Kidney (tissue), 14 donors: ENCODE data around the gene SPOCK1. TPM values are rescaled to one million over a fixed set of nuclear protein-coding genes. Genes with fewer than 3 reads are reported as not detected.

Experiments used
- DNase-seq, 5 donors: peaks; one replicate each; pipeline ENCODE4 v3.0.0-alpha.2; 2013 to 2020
- FAIRE-seq: peaks from 2 replicates; lab custom pipeline; 2012; peaks lifted over from hg19 to GRCh38; lab: Jason Lieb, UNC
- H3K27ac ChIP-seq, 2 donors: one replicate each; pipeline ENCODE4 v1.7.0; 2013; ENCODE audit warnings: low read depth in 2 of 2, low read length in 2 of 2, inconsistent platforms in 1 of 2
- H3K27me3 ChIP-seq: one replicate; pipeline ENCODE4 v1.7.1; 2013; ENCODE audit warnings: low read length, inconsistent platforms; ENCODE audit not compliant: control insufficient read depth, insufficient read depth
- H3K36me3 ChIP-seq, 3 donors: one replicate each; pipeline versions ENCODE4 v1.7.0 to v1.7.1; 2013; ENCODE audit warnings: low read length in 3 of 3, control low read depth in 1 of 3, inconsistent platforms in 1 of 3; ENCODE audit not compliant: insufficient read depth in 3 of 3, control insufficient read depth in 2 of 3
- H3K4me1 ChIP-seq, 3 donors: one replicate each; pipeline versions ENCODE4 v1.7.0 to v1.7.1; 2013; ENCODE audit warnings: low read length in 3 of 3, inconsistent platforms in 1 of 3, low read depth in 1 of 3; ENCODE audit not compliant: control insufficient read depth in 2 of 3, insufficient read depth in 2 of 3
- H3K4me3 ChIP-seq, 3 donors: one replicate each; pipeline versions ENCODE4 v1.7.0 to v1.8.1; 2013; ENCODE audit warnings: low read length in 3 of 3, control low read depth in 1 of 3, inconsistent platforms in 1 of 3
- H3K9ac ChIP-seq, 3 donors: one replicate each; pipeline versions ENCODE4 v1.7.0 to v1.7.1; 2013; ENCODE audit warnings: low read length in 3 of 3, control low read depth in 1 of 3, inconsistent platforms in 1 of 3
- H3K9me3 ChIP-seq, 3 donors: one replicate each; pipeline versions ENCODE4 v1.7.0 to v1.7.1; 2013; ENCODE audit warnings: low read length in 3 of 3, control low read depth in 1 of 3, inconsistent platforms in 1 of 3; ENCODE audit not compliant: control insufficient read depth in 2 of 3, insufficient read depth in 1 of 3
- intact Hi-C: fragments of 100-400 bp; cut with DNase I; formaldehyde crosslinking; loops from one replicate; pipeline ENCODE4 v1.11.1; 2022
- polyA plus RNA-seq: library from polyadenylated mRNA; stranded (reverse); fragments of 350-450 nt; fragmentation: Illumina TruSeq; extraction: RNeasy Lipid Tissue Mini Kit (QIAGEN cat#74804); gene quantifications from one replicate; pipeline ENCODE4 v1.2.3, GENCODE V29; 2014; ENCODE audit warnings: low read depth, low replicate concordance; ENCODE audit not compliant: insufficient read depth
- total RNA-seq: library from RNA; stranded (reverse); fragmentation: NEBNext Ultra II Directional; extraction: Animal tissue kit (Norgen Biotek cat#: 25700); gene quantifications from one replicate; pipeline ENCODE4 v1.2.1, GENCODE V29; 2021
- TF ChIP-seq, protein P1 (sequence below): IDR thresholded peaks from 3 replicates; pipeline ENCODE4 v1.5.1; 2012; ENCODE audit warnings: mild to moderate bottlenecking, moderate library complexity, borderline replicate concordance; ENCODE audit not compliant: insufficient read depth; ENCODE audit errors: extremely low read depth
- donor health status: control.
- donor health status: control.
- donor health status: control.
- donor health status: control.
- donor health status: control.
- donor health status: DM: yes; HTN: yes; CAD: no.
- donor health status: Normal renal cell carcinoma (clear cell type).

SPOCK1 gene
- total and polyA plus RNA-seq, 2 donors from 2014 or later = 15.7 to 32.8 TPM

DNA sequence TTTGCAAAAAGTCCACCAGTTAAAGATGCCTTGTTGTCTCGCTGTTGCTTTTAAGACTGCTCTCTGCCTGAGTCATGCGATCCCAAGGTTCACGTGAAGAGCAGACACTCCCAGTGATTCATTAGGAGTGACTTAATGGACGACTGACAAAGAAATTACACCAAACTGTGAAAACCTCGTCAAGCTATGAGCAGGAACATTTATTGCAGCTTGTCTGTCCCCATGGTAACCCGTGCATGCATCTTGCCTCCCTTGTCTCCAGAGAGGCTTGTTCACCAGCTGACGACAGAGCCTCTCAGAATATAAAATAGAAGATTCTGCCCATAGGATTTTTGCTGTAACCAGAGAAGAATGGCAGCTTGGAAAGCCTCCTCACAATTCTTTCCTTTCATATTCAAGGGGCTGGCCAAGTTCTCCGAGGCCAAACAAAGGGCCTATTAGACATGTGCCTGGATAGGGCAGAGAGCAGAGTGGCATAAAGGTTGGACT, 352.7 kb downstream of the SPOCK1 start:
- Histone ChIP-seq H3K4me1 (no peaks in the 10 kb centered on the region), H3K9ac (no peak overlapping the region), H3K9me3 (no peaks in the 10 kb centered on the region), H3K27me3 (no peaks in the 10 kb centered on the region), H3K27ac (no peak overlapping the region), H3K36me3 (no peaks in the 10 kb centered on the region), H3K4me3 (no peak overlapping the region)
- DNase-seq (peak in 4 of 5 donors; percentile 78 to 94 (median 88)), FAIRE-seq (no peak)
- intact Hi-C loops = no loop called here
- TF ChIP-seq, protein P1, sequence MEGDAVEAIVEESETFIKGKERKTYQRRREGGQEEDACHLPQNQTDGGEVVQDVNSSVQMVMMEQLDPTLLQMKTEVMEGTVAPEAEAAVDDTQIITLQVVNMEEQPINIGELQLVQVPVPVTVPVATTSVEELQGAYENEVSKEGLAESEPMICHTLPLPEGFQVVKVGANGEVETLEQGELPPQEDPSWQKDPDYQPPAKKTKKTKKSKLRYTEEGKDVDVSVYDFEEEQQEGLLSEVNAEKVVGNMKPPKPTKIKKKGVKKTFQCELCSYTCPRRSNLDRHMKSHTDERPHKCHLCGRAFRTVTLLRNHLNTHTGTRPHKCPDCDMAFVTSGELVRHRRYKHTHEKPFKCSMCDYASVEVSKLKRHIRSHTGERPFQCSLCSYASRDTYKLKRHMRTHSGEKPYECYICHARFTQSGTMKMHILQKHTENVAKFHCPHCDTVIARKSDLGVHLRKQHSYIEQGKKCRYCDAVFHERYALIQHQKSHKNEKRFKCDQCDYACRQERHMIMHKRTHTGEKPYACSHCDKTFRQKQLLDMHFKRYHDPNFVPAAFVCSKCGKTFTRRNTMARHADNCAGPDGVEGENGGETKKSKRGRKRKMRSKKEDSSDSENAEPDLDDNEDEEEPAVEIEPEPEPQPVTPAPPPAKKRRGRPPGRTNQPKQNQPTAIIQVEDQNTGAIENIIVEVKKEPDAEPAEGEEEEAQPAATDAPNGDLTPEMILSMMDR = no peak

DNA sequence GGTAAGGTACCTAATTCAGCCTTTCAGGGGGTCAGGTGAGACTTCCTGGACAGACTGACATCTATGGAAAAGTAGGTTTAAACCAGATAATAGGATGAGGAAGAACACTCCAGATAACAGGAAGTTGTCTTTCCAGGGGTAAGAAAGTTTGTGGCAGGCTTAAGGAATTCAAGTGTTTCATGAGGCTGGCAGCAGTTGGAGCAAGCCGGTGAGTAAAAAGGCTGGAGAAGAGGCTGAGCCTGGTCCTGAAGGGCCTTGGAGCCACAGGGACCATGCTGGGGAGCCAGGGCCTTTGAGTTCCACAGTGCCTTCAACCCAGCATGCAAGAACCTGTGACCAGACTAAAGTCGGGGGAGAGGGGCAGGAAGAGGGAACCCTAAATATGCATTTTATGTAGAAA, 353.4 kb downstream of the SPOCK1 start:
- intact Hi-C loops = no loop called here
- H3K36me3 ChIP-seq = no peaks in the 10 kb centered on the region
- no peaks in the 10 kb centered on the region for H3K27me3 ChIP-seq
- H3K9ac ChIP-seq = no peak overlapping the region
- DNase-seq (no peak), FAIRE-seq (no peak)
- TF ChIP-seq, protein P1 = no peak
- no peaks in the 10 kb centered on the region for H3K9me3 ChIP-seq
- H3K27ac ChIP-seq = no peak overlapping the region
- no peaks in the 10 kb centered on the region for H3K4me1 ChIP-seq
- H3K4me3 ChIP-seq = no peak overlapping the region

DNA sequence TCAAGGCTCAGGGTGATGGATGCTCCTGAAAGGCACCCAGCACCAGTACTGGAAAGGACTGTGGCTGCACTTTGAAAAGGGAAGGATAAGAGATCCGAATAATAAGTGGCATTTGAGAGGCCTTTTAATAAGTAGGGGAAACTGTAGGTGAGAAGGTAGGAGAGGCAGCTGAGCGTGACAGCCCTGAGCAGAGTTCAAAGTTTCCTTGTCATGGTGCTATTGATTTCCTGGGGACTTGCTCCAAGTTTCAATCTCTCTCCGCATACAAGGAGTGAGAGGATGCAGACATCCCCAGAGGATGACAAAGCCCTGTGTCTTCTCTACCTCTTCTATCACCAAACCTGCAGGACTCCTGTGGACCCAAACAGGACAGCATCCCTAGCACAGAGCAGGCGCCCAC, 354.5 kb downstream of the SPOCK1 start:
- Histone ChIP-seq H3K9me3 (no peaks in the 10 kb centered on the region), H3K36me3 (no peaks in the 10 kb centered on the region), H3K4me3 (no peak overlapping the region), H3K27me3 (no peaks in the 10 kb centered on the region), H3K27ac (no peak overlapping the region), H3K4me1 (no peaks in the 10 kb centered on the region), H3K9ac (no peak overlapping the region)
- FAIRE-seq (no peak), DNase-seq (peak in 3 of 5 donors; percentile 46 to 61 (median 55))
- intact Hi-C loops = no loop called here
- TF ChIP-seq, protein P1 = no peak
